Measurements from ENCODE around the gene INO80E. TPM values are rescaled to one million over a fixed set of nuclear protein-coding genes. Genes with fewer than 3 reads are reported as not detected.

Gene INO80E
- polyA plus RNA-seq, 1 of the 3 experiments (the other 2 are of a cell fraction): 46.6 TPM

- no peak for TF ChIP-seq NFIC (IDR thresholded peaks at IDR 0.05; ENCODE audit: borderline replicate concordance)
- no peak for TF ChIP-seq SMC3 (IDR thresholded peaks at IDR 0.05; ENCODE audit: low read depth, low read length)
- no peak for TF ChIP-seq RCOR1 (IDR thresholded peaks at IDR 0.05; ENCODE audit: low read length)
- no peak for TF ChIP-seq MEF2A (IDR thresholded peaks at IDR 0.05; ENCODE audit: borderline replicate concordance, low read depth)
- no peak for TF ChIP-seq CHD2 (IDR thresholded peaks at IDR 0.05; ENCODE audit: low read length, partially characterized antibody)
- no peak for TF ChIP-seq USF1 (IDR thresholded peaks at IDR 0.05; ENCODE audit: borderline replicate concordance, low read depth)
- no peak for TF ChIP-seq EZH2phosphoT487 (IDR thresholded peaks at IDR 0.05; ENCODE audit: borderline replicate concordance, low read depth)
- no peak for TF ChIP-seq RAD21 (IDR thresholded peaks at IDR 0.05; ENCODE audit: low read length)
- no peak for DNase-seq
- Histone ChIP-seq H2AFZ (ENCODE audit: low read depth) (no peak overlapping the region), H3K27me3 (ENCODE audit: insufficient read depth) (no peaks in the 10 kb centered on the region), H3F3A (replicated peaks; ENCODE audit: insufficient read depth) (peaks cover 11% of the 10 kb centered on the region), H3K4me1 (ENCODE audit: control insufficient read depth in 1 of 2, insufficient read depth in 2 of 2, low read depth in 1 of 2, low read length in 1 of 2) (peaks cover 20 to 25% of the 10 kb centered on the region in 2 experiments; a peak in 3 of 4 replicates), H3K9me2 (no peaks in the 10 kb centered on the region), H3K79me2 (ENCODE audit: insufficient read depth) (peaks cover 46% of the 10 kb centered on the region), H3K4me3 (ENCODE audit: low read depth in 2 of 2, low read length in 1 of 2) (peak overlapping the region; percentile 87 to 91), H3K9ac (peak overlapping the region; percentile 82), H3K4me2 (peak overlapping the region; percentile 99), H3K36me3 (replicated peaks in 1 of 2; ENCODE audit: control insufficient read depth in 1 of 2, insufficient read depth in 2 of 2, low read length in 1 of 2) (peaks cover 16 to 45% of the 10 kb centered on the region in 2 experiments), H3K27ac (ENCODE audit: low read depth in 2 of 2, low read length in 1 of 2) (no peak overlapping the region), H3K9me3 (no peaks in the 10 kb centered on the region), H4K20me1 (ENCODE audit: insufficient read depth) (peaks cover 38% of the 10 kb centered on the region)
- ChIA-PET POLR2A (interaction anchor here (0.7 to 1.9 kb wide), 3 partner anchors 11 to 19 kb away, joined by 3 to 7 read pairs (median 3); partner anchors contain the start of genes HIRIP3 and TMEM219), CTCF (interaction anchor here (0.8 to 8.2 kb wide), 6 partner anchors 11 to 76 kb away, joined by 3 to 41 read pairs (median 4); partner anchors contain the start of gene SEZ6L2)
- 48% methylated on average over 6 of the region's 6 CpGs for WGBS (ENCODE audit: low lambda C conversion rate)
Measured at GRCh38 chr16:29975811-29976511, 20.1 kb upstream of the INO80E start.

- Histone ChIP-seq H3K27me3 (ENCODE audit: insufficient read depth) (no peaks in the 10 kb centered on the region), H3K4me2 (peak overlapping the region; percentile 99), H3K4me1 (ENCODE audit: control insufficient read depth in 1 of 2, insufficient read depth in 2 of 2, low read depth in 1 of 2, low read length in 1 of 2) (peaks cover 20 to 25% of the 10 kb centered on the region in 2 experiments; a peak in 3 of 4 replicates), H3F3A (replicated peaks; ENCODE audit: insufficient read depth) (peaks cover 6% of the 10 kb centered on the region), H2AFZ (ENCODE audit: low read depth) (no peak overlapping the region), H3K36me3 (replicated peaks in 1 of 2; ENCODE audit: control insufficient read depth in 1 of 2, insufficient read depth in 2 of 2, low read length in 1 of 2) (peaks cover 23 to 50% of the 10 kb centered on the region in 2 experiments), H4K20me1 (ENCODE audit: insufficient read depth) (peaks cover 38% of the 10 kb centered on the region), H3K9me3 (no peaks in the 10 kb centered on the region), H3K9me2 (no peaks in the 10 kb centered on the region), H3K4me3 (ENCODE audit: low read depth in 2 of 2, low read length in 1 of 2) (no peak overlapping the region), H3K79me2 (ENCODE audit: insufficient read depth) (peaks cover 46% of the 10 kb centered on the region), H3K9ac (no peak overlapping the region), H3K27ac (ENCODE audit: low read depth in 2 of 2, low read length in 1 of 2) (no peak overlapping the region; a peak in 1 of 4 replicates)
- DNase-seq: peak; percentile 3
- POLR2A ChIA-PET: interaction anchor here (1.2 to 1.9 kb wide), 2 partner anchors 9 to 15 kb away, joined by 3 to 7 read pairs; partner anchors contain the start of gene TMEM219
- TF ChIP-seq SMC3 (IDR thresholded peaks at IDR 0.05; ENCODE audit: low read depth, low read length) (no peak), MEF2A (IDR thresholded peaks at IDR 0.05; ENCODE audit: borderline replicate concordance, low read depth) (no peak), NFIC (IDR thresholded peaks at IDR 0.05; ENCODE audit: borderline replicate concordance) (no peak), RAD21 (IDR thresholded peaks at IDR 0.05; ENCODE audit: low read length) (no peak), CHD2 (IDR thresholded peaks at IDR 0.05; ENCODE audit: low read length, partially characterized antibody) (no peak), REST (IDR thresholded peaks at IDR 0.05; ENCODE audit: low read depth, low read length) (no peak), RFX5 (IDR thresholded peaks at IDR 0.05; ENCODE audit: low read length) (no peak), JUND (IDR thresholded peaks at IDR 0.05) (no peak), GATA2 (CRISPR knock-in tag; IDR thresholded peaks at IDR 0.05) (no peak), PBX3 (IDR thresholded peaks at IDR 0.05) (no peak), FOXJ3 (CRISPR knock-in tag; IDR thresholded peaks at IDR 0.05) (no peak), TCF12 (IDR thresholded peaks at IDR 0.05) (no peak), NRF1 (IDR thresholded peaks at IDR 0.05; ENCODE audit: low read depth, low read length) (no peak), YY1 (IDR thresholded peaks at IDR 0.05; ENCODE audit: low read depth) (no peak), SIN3A (IDR thresholded peaks at IDR 0.05; ENCODE audit: borderline replicate concordance, low read depth, low read length) (no peak), POLR2AphosphoS5 (IDR thresholded peaks at IDR 0.05; ENCODE audit: low read depth, low read length) (no peak)
- CTCF ChIA-PET: interaction anchor here (0.8 to 8.2 kb wide), 3 partner anchors 9 to 55 kb away, joined by 3 to 41 read pairs (median 13); no protein-coding TSS in a partner anchor
- 97% methylated on average over 9 of the region's 9 CpGs for WGBS (ENCODE audit: low lambda C conversion rate)
Measured at GRCh38 chr16:29977063-29977825, 18.8 kb upstream of the INO80E start.

Measured in SK-N-SH (cell line).